Esophagus mucosa (tissue), 1 donor: ENCODE data around the gene ERG. TPM values are rescaled to one million over a fixed set of nuclear protein-coding genes. Genes with fewer than 3 reads are reported as not detected.

Experiments
- ATAC-seq: fragments of 200-7000 bp; cut with Tn5 transposase; one replicate; pipeline ENCODE4 v1.9.1; 2020
- total RNA-seq: library from RNA; stranded (reverse); gene quantifications from one replicate; pipeline ENCODE4 v1.2.4, GENCODE V29; 2023
- donor health status: DM: yes; HTN: yes; CAD: no.

The ERG gene
- total RNA-seq, 1 donor from 2014 or later = 5.1 TPM

DNA sequence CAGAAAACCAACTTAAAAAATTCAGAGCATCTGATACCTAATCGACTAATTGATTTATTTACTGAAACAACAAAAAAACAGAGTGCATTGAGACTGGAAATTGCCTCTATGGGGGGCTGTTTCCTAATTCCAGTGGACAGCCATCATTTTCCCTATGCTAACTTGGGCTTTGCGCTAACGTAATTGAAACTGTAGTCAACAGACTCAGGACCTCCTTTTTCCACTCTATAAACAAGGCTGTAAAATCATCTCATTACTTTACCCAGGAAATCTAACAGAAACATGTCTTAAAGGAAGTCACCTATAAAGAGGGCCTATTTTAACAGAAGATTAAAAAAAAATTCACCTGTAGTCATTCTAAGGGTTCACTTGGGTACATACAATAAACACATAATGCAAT lies 2.1 kb downstream of the ERG start:
- ATAC-seq = no peak

DNA sequence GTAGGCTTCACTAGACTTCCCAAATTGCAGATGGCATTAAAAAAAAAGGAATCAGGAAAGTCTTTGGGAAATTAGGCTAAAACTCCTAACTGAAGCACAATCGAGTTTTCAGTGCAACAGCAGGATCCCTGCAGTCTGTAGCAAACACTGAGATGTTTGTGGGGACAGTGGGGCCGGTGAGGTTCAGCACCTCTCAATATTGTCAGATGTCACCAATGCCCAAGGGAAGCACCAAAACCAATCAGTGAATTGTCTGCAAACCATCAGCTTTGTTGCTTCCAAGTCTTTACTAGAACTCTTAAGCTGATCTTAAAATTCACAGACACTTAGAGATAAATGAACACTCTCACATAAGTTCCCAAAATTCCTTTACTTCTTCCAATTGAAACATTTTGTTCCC lies 2.6 kb downstream of the ERG start:
- no peak for ATAC-seq

DNA sequence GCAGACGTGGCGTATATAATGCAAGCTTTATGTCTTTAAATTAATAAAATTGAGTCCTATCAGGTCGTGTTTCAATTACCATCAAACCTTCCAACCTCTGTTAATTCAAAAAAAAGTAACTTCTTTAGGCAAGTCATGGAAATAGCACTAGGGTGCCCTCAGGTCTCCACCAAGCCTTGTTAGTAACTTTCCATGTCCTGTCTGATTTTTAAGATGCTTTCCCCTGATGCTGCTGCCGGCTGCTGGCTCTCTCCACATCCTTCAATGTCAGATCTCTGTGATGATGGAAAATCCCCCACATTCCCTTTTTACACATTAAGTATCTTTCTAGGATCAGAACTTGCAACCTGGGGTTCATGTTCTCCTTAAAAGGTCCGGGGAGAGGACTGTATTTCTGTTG lies 3.0 kb downstream of the ERG start:
- ATAC-seq = no peak

DNA sequence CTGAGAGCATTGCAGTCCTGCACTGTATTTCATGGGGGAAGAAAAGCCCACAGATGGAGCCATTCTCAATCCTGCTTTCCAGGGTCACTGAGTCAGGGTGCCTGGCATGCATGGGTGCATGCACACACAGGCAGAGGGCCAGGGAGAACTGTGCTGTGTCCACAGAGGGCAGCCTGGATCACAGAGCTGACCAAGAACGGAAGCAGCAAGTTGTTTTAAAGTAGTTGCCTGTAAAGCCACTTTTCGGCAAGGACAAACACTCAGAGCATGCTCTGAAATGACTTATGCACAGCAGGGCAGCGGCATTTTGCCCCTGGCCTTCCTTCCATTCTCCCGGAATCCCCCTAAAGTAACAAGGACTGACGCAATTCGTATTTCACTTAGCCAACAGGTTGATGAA lies 3.6 kb downstream of the ERG start:
- no peak for ATAC-seq

DNA sequence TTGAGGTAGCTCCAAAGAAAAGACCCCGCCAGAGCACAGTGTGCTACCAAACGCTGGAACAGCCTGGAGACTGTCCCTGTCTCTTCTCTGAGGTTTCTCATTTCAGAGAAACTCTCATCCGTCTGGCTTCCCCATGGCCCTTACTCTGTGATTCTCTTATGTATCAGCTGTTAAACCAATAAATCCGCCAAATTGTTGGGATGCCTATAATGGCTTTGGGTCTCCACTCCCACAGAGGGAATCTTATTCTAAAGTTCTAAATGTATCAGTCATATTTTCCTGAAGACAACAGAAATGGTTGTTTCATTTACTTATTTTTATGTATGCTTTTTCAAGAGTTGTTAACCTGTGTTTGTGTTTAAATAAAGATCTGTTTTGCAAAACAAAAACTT lies 4.0 kb downstream of the ERG start:
- ATAC-seq = no peak

DNA sequence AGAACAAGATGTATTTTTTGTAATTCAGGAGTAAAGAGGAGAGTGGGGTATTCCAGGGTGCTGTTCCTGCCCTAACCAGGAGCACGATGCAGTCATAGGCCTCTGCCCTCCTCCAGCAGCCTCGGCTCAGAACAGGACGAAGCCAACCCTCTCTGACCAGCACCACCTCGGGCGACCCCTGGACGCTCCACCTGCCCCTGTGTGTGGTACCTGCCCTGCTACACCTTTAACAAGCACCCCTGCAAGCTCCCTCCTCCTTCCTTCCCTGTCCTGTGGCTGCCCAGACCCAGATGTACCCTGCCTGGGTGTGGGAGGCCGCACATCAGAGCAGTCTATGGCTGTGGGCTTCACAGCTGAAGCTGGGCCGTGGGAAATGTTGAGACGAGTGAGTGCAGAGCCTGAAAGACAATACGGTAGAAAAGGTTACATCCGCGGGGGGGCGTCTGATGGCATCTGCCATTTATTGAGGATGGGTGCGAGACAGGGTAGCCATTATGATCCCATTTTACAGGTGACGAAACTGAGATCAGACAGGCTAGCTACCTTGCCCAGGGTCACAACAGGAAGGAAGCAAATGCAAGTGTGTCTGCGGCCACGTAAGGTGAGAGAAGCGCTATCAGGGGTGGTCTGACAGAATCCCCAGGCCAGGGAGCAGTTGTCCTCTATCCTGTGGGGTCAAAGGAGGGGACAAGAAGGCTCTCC lies 4.6 kb downstream of the ERG start:
- peak; percentile 11 for ATAC-seq

DNA sequence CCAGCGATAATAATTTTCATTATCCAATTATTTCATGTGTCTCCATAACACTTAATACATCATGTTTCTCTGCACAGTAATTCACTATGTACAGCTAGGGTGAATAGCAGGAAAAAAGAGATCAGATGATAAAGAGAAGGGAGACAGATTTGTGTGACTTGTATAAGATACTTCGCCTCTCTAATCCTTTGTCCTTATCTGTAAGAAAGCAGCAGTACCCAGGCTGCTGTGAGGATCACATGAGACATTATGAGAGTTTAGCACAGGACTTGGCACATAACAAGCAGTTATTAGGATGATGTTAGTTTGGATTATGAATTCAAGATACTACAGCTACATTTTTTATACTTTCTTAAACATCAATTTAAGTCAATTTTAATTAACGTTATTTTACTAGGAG lies 6.3 kb downstream of the ERG start:
- no peak for ATAC-seq

DNA sequence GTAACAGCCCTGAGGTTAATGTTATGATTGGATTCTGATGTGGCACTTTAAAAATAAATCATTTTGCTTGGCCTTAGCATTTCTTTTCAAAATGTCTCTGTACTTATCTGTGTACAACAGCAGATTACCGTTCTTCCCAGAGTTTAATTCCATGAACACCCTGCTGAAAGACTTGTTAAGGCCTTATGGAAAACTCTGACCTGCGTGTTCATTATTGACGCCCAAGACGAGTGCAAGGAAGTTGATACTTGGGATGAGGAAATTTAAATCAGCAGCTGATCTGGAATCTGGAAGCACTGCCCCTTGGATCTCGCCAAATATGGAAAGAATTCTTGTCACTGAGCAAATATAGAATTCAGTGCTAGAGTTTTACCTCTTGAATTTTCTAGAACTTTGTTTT lies 6.7 kb downstream of the ERG start:
- no peak for ATAC-seq

DNA sequence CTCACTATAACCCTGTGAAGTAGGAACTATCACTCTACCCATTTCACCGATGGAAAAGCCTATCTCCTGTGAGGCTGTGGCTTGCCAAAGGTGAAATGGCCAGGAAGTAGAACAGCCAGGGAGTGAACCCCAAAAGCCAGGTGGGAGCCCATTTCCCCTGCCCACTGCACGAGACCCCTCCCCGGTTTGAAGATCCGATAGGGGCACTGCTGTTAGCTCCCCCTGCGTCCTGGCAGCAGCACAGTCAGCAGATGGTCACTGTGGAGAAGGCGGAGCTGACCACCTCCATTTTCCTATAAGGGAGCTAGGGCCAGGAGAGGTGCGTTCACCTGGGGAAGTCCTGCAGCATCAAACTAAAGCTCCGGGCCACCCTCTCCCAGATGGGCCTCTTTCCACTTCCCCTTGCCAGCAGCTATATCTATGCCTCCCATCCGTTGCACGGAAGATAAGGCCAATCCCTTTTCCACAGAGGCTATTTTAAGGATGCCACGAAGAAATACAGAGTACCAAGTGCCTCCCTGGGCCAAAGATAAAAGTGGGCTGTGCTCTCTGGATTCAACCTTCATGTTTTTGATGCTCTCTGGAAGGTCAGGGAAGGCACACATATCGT lies 7.8 kb downstream of the ERG start:
- ATAC-seq = no peak

DNA sequence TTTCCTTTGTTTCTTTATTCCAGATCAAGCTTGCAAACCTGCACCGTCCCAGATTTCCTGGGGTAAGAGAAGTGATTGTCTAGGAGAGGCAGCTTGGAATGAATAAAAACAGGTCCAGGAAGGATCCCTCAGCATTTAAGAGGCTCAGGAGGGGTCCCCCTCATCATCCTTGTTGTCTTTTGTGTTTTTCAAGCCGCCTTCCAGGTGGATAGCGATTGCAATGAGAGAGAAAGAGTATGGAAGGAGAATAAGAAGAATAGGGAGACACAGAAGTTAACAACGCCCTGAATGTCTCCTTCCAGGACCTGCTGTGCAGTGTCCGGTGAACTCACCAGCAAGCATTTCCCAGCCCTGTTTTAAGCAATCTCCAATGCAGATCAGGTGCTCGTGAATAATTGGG lies 8.5 kb downstream of the ERG start:
- no peak for ATAC-seq

DNA sequence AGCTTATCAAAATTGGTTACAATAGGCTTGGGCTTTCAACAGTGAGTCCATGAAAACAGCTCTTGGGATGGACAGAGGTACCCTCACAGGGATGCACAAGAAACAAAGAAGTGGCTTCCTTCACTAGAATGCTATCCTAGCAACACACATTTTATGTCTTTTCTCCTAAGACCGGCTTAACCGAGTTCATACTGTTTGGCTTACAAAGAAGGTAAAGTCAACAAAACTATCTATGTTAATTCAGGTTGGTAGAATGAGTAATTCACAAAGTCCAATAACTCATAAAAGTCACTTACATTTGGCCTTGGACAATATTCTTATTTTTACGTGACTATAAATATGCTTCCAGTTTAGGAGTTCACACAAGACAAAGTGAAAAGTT lies 9.0 kb downstream of the ERG start:
- no peak for ATAC-seq

DNA sequence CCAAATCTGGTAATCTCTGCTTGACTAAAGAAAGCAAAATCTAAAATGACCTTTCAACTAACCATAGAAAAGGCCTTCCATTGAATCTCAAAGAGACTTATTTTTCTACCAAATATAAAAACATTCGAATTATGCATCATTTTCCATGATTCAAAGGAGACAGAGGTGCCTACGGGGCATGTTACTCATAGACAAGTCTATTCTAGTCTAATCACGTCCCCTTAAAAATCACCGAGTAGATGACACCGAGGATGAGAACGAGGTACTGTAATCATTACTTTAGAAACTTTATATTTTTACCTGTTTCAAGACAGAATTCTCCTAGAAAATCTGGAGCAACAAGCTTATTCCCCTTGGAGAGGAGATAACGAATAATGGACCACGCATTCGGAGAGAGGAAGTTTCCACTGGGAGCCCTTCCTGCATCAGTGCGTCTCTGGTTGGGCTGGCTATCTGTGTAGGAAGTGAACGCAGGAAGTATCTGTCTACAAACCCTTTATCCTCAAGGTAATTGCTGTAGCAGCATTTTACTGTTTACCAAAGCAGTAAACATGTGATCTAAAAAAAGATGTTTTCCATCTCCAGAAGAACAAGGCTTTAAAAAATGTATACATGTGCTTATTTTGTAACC lies 9.5 kb downstream of the ERG start:
- peak; percentile 55 for ATAC-seq

DNA sequence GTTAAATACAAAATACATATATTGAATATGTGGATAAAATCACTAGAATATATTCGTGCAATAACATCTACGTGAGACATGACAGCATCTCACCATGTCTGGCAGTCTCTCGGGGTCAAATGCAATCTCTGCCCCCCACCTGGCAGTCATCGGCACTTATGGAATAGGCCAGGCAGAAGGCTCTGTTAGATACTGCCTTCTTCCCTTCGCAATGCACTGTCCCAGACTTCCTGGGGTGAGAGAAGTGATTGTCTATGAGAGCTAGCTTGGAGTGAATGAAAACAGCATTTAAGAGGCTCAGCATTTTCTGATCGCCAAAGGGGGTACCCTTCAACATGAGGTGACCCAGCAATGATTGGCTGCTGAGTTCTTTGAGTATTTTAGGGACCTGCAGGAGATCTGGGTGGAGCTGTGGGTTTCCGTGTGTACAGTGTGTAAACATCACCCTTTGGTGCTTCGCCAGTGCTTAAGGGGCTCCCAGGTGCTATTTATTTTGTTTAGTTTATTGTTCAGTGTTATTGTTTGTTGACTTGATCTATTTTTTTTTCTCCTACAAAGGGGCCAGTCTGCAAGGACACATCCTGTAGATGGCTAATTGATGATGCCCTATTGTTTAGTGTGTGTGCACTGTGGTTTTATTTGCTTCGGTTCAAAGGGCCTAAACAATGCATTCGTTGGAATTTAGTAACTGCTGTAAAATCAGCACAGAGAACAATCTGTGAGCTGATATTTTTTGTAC lies 10.2 kb downstream of the ERG start:
- ATAC-seq = peak; percentile 17

DNA sequence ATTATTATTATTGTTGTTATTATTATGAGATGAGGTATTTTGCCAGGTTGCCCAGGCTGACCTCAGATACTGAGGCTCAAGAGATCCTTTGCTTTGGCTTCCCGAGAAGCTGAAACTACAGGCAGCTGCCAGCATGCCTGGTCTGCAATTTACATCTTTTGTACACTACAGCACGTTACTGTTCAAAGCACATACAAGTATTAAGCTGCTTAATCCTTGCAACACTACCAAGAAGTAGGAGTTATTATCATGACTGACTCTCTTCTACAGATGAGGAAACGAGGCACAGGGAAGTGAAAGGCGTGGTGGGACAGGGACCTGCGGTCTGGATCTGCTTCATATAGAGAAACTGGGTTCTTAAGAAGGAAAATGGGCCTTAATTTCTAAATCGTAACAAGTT lies 11.6 kb downstream of the ERG start:
- ATAC-seq = peak; percentile 73

DNA sequence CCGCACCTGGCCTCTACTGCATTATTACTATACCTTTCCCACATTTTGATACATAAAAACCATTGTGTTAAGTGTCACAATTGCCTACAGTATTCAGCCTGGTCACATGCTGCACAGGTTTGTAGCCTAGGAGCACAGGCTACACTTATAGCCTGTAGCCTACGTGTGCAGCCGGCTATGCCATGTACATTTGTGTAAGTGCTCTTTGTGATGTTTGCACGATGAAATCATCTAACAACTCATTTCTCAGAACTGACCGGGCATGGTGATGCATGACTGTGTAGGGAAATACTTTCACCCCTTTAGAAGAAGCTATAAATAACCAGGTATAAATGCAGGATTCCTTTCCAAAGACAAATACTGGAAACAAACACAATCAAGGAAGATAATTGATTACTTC lies 12.1 kb downstream of the ERG start:
- ATAC-seq = peak; percentile 83

DNA sequence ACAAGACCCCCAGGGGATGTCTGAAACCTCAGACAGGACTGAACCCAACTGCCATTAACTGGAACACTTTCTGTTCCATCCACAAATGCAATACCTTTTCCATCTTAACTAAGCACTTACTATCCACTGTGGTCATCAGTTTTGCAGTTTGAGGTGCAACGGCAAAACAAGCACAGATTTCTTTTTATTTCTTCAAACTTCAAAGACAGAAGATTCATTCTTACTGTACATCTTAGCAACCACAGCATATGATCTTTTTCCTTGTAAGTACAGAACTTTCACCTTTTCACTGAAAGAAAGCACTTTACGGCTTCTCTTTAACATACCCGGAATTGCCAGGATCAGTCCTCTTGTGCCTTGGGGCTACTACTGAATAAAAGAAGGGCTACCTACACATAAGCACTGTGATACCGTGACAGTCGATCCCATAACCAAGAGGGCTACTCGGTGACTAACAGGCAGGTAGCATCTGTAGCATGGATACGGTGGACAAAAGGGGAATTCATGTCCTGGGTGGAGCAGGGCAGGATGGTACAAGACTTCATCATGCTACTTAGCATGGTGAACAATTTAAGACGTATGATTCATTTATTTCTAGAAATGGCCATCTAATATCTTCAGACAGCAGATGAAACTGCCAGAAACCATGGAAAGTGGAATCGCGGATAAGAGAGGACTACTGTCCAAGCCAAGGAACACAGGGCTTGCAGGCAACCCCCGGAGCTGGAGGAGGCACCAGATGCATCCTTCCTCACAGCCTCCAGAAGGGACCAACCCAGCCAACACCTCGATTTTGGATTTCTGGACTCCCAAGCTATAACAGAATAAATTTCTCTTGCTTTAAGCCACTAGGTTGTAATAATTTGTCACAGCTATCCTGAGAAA lies 18.4 kb downstream of the ERG start:
- peak; percentile 88 for ATAC-seq

DNA sequence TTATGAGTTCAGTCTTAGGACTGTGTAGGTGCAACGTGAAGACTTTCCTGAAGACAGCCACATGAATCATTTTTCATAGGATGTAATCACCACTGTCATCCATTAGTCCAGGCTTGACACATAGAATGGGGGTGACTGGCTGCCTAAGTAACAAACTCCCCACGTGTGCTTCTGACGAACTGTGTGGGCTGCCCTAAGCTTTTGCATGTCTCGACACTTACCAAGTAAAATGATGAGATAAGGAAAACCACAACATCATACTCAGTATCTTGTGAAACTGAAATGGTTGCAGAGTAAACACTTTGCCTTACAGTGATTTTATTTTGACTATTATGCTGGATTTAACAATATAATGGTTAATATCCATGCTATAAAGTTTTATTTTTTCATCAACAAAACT lies 19.5 kb downstream of the ERG start:
- peak; percentile 85 for ATAC-seq

DNA sequence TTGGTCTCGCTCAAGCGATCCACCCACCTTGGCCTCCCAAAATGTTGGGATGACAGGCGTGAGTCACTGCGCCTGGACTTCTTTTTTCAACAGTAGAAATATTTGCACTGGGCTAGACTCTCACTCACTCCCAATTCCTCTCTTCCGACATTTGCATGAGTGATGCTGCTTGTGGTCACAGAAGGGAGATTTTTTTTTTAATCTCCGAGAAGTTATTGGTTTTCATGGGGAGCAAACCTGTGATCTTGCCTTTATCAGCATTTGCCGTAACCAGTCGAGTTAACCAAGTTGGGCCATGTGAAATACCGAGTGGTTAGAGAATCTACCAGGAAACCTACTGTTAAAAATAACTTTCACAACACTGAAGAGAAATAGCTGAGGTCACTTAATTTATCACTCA lies 21.1 kb downstream of the ERG start:
- ATAC-seq = no peak

DNA sequence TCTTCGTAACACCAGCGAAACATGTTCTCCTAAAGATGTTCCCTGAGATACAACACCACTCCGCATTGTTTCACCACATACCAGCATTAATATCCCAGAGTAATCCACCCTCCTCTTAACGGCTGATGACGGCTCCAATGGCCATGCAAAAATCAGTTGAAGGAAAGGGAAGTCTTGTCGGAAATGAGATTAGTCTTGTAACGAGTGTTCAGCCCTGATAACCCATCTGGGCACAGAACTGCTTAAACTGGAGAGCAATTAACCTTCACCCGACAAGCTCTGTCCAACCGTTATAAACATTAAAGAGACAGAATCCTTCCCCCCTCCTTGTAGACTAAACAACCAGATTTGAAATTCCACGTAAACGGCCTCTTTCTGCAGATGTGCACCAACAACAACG lies 21.9 kb downstream of the ERG start:
- ATAC-seq = no peak

DNA sequence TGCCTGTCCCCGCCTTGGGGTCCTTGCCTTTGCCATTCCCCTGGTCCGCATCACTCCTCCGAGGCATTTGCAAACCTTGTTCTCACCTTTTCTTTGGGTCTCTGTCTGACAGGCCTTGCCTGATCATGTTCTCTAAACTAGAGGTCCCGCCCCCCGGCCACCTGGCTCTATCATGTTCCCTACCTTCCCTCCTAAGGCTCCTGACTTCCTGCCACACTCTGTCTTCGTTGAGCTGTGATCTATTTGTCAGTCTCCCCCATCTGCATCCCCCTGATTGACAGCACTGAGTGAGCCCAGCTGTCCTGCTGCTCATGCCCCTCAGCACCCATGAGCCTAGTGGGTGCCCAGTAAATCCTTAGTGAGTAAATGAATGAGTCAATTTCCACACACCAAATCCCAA lies 22.8 kb downstream of the ERG start:
- ATAC-seq = no peak

DNA sequence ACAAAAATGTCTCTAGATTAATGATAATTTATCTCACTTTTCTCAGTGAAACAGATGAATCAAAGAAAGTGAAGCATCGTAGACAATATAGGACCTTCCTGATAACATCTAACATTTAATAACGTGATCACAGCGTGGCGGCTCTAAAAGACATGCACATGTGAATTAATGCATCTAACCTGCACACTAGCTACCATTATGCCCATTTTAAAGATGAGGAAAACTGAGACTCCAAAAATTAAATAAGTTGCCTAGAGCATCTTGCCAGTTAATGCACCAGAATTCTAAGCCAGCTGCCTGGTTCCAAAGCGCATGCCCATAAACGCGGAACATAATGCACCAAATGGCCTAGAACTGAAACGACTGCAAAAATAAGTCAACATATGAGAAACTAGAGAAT lies 23.5 kb downstream of the ERG start:
- ATAC-seq = no peak

DNA sequence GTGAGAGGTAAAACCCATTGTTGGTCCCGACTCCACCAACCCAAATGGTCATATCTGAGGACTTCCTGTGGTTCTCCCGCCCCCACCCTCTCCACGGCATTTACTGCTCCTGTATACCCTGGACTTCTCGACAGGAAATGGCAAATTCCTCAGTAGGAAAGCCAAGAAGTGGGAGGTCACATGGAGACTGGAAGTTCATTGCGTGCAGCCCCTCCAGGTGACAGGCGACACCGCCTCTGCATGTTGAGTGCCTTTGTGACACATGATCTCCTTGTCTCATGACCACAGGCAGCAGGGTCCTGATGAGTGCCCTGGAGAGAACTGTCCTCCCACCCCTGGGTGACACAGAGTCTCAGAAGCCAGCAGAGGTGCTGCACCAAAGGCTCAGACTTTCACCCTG lies 24.2 kb downstream of the ERG start:
- no peak for ATAC-seq
